Measurements from ENCODE around the gene ANO6. TPM values are rescaled to one million over a fixed set of nuclear protein-coding genes. Genes with fewer than 3 reads are reported as not detected.

ANO6 gene
- total and polyA plus RNA-seq, 2 donors (not counting 1 experiment from before 2014, with no cell fraction given), result 6.6 to 19.5 TPM

- no peak overlapping the region for H3K4me3 ChIP-seq (ENCODE audit: control extremely low read depth in 1 of 5, extremely low read depth in 1 of 5, insufficient read depth in 1 of 5, low read depth in 2 of 5, low read length in 4 of 5)
- TF ChIP-seq EZH2 (IDR thresholded peaks at IDR 0.05; ENCODE audit: borderline replicate concordance, insufficient read depth, low read depth, low read length, poor library complexity, severe bottlenecking) (no peak), CTCF (IDR thresholded peaks at IDR 0.05) (no peak)
- Mint-ChIP-seq H3K9me3 (ENCODE audit: insufficient read depth) (no peaks in the 10 kb centered on the region), H3K4me3 (no peak overlapping the region), H3K27ac (no peak overlapping the region), H3K27me3 (no peaks in the 10 kb centered on the region), H3K4me1 (no peaks in the 10 kb centered on the region)
- CTCF ChIA-PET, result no interaction called here
- DNase-seq (no peak), ATAC-seq (ENCODE audit: low read depth) (no peak)
- peaks cover 0 to 2% (median 2%) of the 10 kb centered on the region in 3 donors for H3K9me3 ChIP-seq (ENCODE audit: control extremely low read depth in 1 of 3, control insufficient read depth in 2 of 3, insufficient read depth in 1 of 3, low read length in 2 of 3)
- no CpG with 5 or more reads among the region's 4 CpGs for WGBS (ENCODE audit: insufficient coverage)
- no peak overlapping the region for H3K9ac ChIP-seq (ENCODE audit: low read length)
- POLR2A ChIA-PET, result interaction anchor here (0.6 kb wide), 1 partner anchor 1009 kb away, joined by 3 read pairs; no protein-coding TSS in a partner anchor
- H3K79me2 ChIP-seq (ENCODE audit: control insufficient read depth, insufficient read depth, low read length), result no peaks in the 10 kb centered on the region
- H4K20me1 ChIP-seq (ENCODE audit: control insufficient read depth, insufficient read depth, low read length, poor library complexity, severe bottlenecking), result no peaks in the 10 kb centered on the region
- H2AFZ ChIP-seq (ENCODE audit: insufficient read depth, low read depth, low read length, poor library complexity, severe bottlenecking), result no peak overlapping the region
- no peak overlapping the region for H3K4me2 ChIP-seq (replicated peaks; ENCODE audit: low read depth, low read length, poor library complexity, severe bottlenecking)
- no peaks in the 10 kb centered on the region for H3K27me3 ChIP-seq (replicated peaks in 1 of 4; ENCODE audit: control extremely low read depth in 1 of 4, control insufficient read depth in 3 of 4, insufficient read depth in 4 of 4, low read length in 3 of 4)
- H3K36me3 ChIP-seq (replicated peaks in 1 of 2; ENCODE audit: control extremely low read depth in 1 of 2, control insufficient read depth in 1 of 2, extremely low read depth in 1 of 2, insufficient read depth in 2 of 2, low read length in 1 of 2), result peaks cover 9 to 14% of the 10 kb centered on the region in 2 experiments
- intact Hi-C loops (cut with micrococcal nuclease), result no loop called here
- no peaks in the 10 kb centered on the region for H3K4me1 ChIP-seq (ENCODE audit: control insufficient read depth in 2 of 2, insufficient read depth in 2 of 2, low read length in 2 of 2)
- no peak overlapping the region for H3K27ac ChIP-seq (ENCODE audit: low read length in 2 of 2)
Measured at GRCh38 chr12:45356822-45357538, 141.1 kb downstream of the ANO6 start.

Data from B cell (primary cell).